Spleen (tissue), 13 donors: ENCODE measurements around the gene LRRC51. TPM values are rescaled to one million over a fixed set of nuclear protein-coding genes. Genes with fewer than 3 reads are reported as not detected.

Experiments used
- DNase-seq: peaks from one replicate; pipeline ENCODE4 v3.0.0-alpha.2; 2020
- H3K27ac ChIP-seq, 8 donors: fragments of 200-600 bp; sonication (generic) in 7 of 8; 1 replicate in 4 of 8; 2 replicates in 4 of 8; pipeline versions ENCODE4 v1.5.0 to v1.8.0; 2016 to 2021; ENCODE audit warnings: inconsistent platforms in 4 of 8, mild to moderate bottlenecking in 4 of 8, moderate library complexity in 1 of 8
- H3K27me3 ChIP-seq, 7 donors: fragments of 200-600 bp; sonication (generic) in 6 of 7; replicated peaks in 1 of 7; 1 replicate in 4 of 7; 2 replicates in 3 of 7; pipeline versions ENCODE4 v1.5.0 to v1.8.0; 2016 to 2021; ENCODE audit warnings: inconsistent platforms in 3 of 7, mild to moderate bottlenecking in 1 of 7
- H3K36me3 ChIP-seq, 6 donors: fragments of 200-600 bp; sonication (generic) in 5 of 6; 1 replicate in 4 of 6; 2 replicates in 2 of 6; pipeline versions ENCODE4 v1.5.0 to v1.8.0; 2016 to 2021; ENCODE audit warnings: inconsistent platforms in 2 of 6
- H3K4me1 ChIP-seq, 6 donors: fragments of 200-600 bp; sonication (generic) in 5 of 6; 1 replicate in 3 of 6; 2 replicates in 3 of 6; pipeline versions ENCODE4 v1.5.0 to v1.8.0; 2016 to 2021; ENCODE audit warnings: inconsistent platforms in 3 of 6
- H3K4me3 ChIP-seq, 8 donors: fragments of 200-600 bp; sonication (generic) in 7 of 8; 1 replicate in 4 of 8; 2 replicates in 4 of 8; pipeline versions ENCODE4 v1.5.0 to v1.8.0; 2016 to 2021; ENCODE audit warnings: inconsistent platforms in 4 of 8, mild to moderate bottlenecking in 4 of 8, moderate library complexity in 2 of 8
- H3K9me3 ChIP-seq, 8 donors: fragments of 200-600 bp; sonication (generic) in 7 of 8; 1 replicate in 4 of 8; 2 replicates in 4 of 8; pipeline versions ENCODE4 v1.5.0 to v1.8.0; 2016 to 2021; ENCODE audit warnings: inconsistent platforms in 4 of 8
- CTCF ChIP-seq, 11 experiments: fragments of 200-600 bp in 7 of 11; fragments of 450-650 bp in 4 of 11; sonication (generic) in 4 of 11; IDR thresholded peaks in 8 of 11; conservative IDR thresholded peaks in 3 of 11; 1 replicate in 7 of 11; 2 replicates in 4 of 11; pipeline versions ENCODE4 v1.4.0 to v1.8.0; 2016 to 2021; ENCODE audit warnings: antibody characterized with exemption in 11 of 11, inconsistent platforms in 4 of 11, mild to moderate bottlenecking in 1 of 11
- POLR2A ChIP-seq, 3 donors: fragments of 450-650 bp; IDR thresholded peaks; one replicate each; pipeline ENCODE4 v1.5.1; 2017; ENCODE audit warnings: antibody characterized with exemption in 3 of 3, mild to moderate bottlenecking in 1 of 3
- POLR2AphosphoS5 ChIP-seq, 3 donors: sonication (generic); formaldehyde crosslinking; IDR thresholded peaks; one replicate each; pipeline ENCODE4 v1.5.1; 2017; ENCODE audit warnings: antibody characterized with exemption in 3 of 3
- WGBS, 5 donors: extraction: QIAGEN DNeasy Blood & Tissue Kit in 3 of 5; methylation state at CpG; one replicate each; pipeline versions ENCODE4 v1.1.5 to v1.1.7; 2013 to 2018; 5-methylcytosine and 5-hydroxymethylcytosine counted together
- intact Hi-C: fragments of 100-400 bp; cut with DNase I; formaldehyde crosslinking; loops from one replicate; pipeline ENCODE4 v1.15.0; 2023; ENCODE audit warnings: low total_unique reads
- long read RNA-seq, 2 donors: transcript quantifications; one replicate each; lab custom pipeline, GENCODE V29; 2026
- polyA plus RNA-seq, 3 donors: library from polyadenylated mRNA; stranded (reverse); fragments of 200-250 nt; gene quantifications; one replicate each; pipeline ENCODE4 v1.2.1, GENCODE V29; 2013
- total RNA-seq, 7 donors: library from RNA; depleted of rRNA in 3 of 7; stranded (reverse); fragments of >200 nt in 3 of 7; fragmentation: NEBNext Ultra II Directional in 4 of 7; extraction: Animal tissue kit (Norgen Biotek cat#: 25700) in 4 of 7; gene quantifications; one replicate each; pipeline versions ENCODE4 v1.1.0 to v1.2.1, GENCODE V29; 2016 to 2021
- donor health status: healthy with polysubstance abuse.
- donor health status: DM: no; HTN: no; CAD: no; lungs with moderate emphysema.
- donor health status: DM: no; HTN: no; CAD: no.
- donor health status: Bipolar disorder and iron deficiency.
- donor health status: healthy.
- donor health status: DM: no; HTN: no; CAD: no.
- donor health status: DM: yes; HTN: yes; CAD: no.

LRRC51 gene, protein sequence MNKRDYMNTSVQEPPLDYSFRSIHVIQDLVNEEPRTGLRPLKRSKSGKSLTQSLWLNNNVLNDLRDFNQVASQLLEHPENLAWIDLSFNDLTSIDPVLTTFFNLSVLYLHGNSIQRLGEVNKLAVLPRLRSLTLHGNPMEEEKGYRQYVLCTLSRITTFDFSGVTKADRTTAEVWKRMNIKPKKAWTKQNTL
- total RNA-seq (10 to 100 TPM in 1 of 7 donors, 1 to 10 TPM in 6; 3.3 to 10.0 (median 5.0) TPM), polyA plus RNA-seq (1 to 10 TPM; 2.0 to 2.4 (median 2.2) TPM)
- long read RNA-seq, donor 1, partial matches to known transcripts = 0 of 1 reads
- long read RNA-seq, donor 1, other reads (novel, unspliced or antisense) = 0 of 1 reads
- long read RNA-seq, donor 2, partial matches to known transcripts = 0 of 1 reads
- long read RNA-seq, donor 2, other reads (novel, unspliced or antisense) = 0 of 1 reads

DNA sequence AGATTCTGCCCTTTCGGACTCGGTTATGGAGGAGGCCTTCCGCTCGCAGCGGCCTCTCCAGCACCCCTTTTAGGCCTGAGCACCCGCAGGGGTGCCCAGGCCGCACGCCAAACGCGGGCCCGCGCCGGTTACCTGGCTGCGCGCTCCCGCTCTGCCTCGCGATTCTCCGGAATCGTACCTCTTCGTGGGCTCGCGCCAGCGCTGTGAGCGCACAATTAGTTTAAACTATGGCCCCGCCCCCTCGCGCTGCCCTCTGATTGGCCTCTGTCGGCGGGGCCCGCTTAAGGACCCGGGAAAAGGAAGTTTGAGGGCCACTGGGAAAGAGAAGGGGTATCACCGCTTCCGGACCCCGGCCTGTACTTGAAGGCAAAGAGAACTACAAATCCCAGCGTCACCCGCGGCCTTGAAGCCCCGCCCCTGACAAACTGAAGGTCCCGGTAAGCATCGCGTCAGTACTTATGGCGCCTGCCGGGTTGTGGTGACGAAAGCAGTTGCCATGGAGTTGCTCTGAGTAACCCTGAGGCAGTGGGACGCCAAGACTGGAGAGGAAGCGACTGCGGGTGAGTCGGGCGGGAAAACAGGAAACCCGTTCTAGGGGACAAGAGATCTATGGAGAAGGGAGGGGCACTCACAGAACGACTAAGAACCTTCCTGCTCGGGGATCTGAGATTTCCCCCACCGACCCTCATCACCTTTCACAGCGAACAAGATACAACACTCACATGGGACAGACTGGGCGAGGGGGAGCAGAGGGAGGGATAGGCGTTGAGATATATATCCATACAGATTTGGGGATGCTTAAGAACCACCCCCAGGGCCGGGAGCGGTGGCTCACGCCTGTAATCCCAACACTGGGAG lies at the start of gene LRRC51, which contains the start of gene NUMA1:
Gene LRRC51 (plus strand): TSS at position 525 of the 858 bp plus-strand sequence. CDS start 8,234 bp downstream, outside the sequence.
Gene NUMA1 (minus strand): TSS at position 217 of the 858 bp plus-strand sequence. CDS start 44,599 bp downstream, outside the sequence.
- Histone ChIP-seq H3K4me3 (peak within 1 kb of the TSS; percentile 56 to 86 (median 77)), H3K27ac (peak within 1 kb of the TSS; percentile 77 to 95 (median 91)), H3K4me1 (peaks cover 7 to 69% (median 36%) of the 10 kb centered on the region in 6 donors), H3K9me3 (no peaks in the 10 kb centered on the region), H3K36me3 (peaks cover 0 to 11% (median 3%) of the 10 kb centered on the region in 6 donors), H3K27me3 (no peaks in the 10 kb centered on the region)
- TF ChIP-seq POLR2A (IDR thresholded peaks at IDR 0.05) (peak in 1 of 3 donors; percentile 50), CTCF (IDR thresholded peaks at IDR 0.05 in 8 of 11, conservative IDR thresholded peaks at IDR 0.05 in 3 of 11) (peak in 1 of 11 experiments; percentile 34), POLR2AphosphoS5 (IDR thresholded peaks at IDR 0.05) (peak; percentile 86 to 89 (median 87))
- peak; percentile 99 for DNase-seq
- intact Hi-C loops = no loop called here
- WGBS, 5 donors = 1 to 2% (median 1%) methylated on average over 53 to 60 of the region's 60 CpGs

GRCh38 chr11:72036687-72037086 lies 44.0 kb upstream of the LRRC51 start:
- H3K36me3 ChIP-seq = peaks cover 0 to 57% (median 33%) of the 10 kb centered on the region in 6 donors
- H3K4me1 ChIP-seq = peaks cover 32 to 96% (median 68%) of the 10 kb centered on the region in 6 donors
- WGBS, 5 donors = 47 to 67% (median 63%) methylated on average over 3 of the region's 3 CpGs
- H3K4me3 ChIP-seq = no peak overlapping the region
- peak overlapping the region in 3 of 8 donors; percentile 1 to 34 (median 26) for H3K27ac ChIP-seq
- TF ChIP-seq POLR2AphosphoS5 (IDR thresholded peaks at IDR 0.05) (no peak), POLR2A (IDR thresholded peaks at IDR 0.05) (no peak), CTCF (IDR thresholded peaks at IDR 0.05 in 8 of 11, conservative IDR thresholded peaks at IDR 0.05 in 3 of 11) (no peak)
- H3K9me3 ChIP-seq = no peaks in the 10 kb centered on the region
- no peak for DNase-seq
- intact Hi-C loops = no loop called here
- no peaks in the 10 kb centered on the region for H3K27me3 ChIP-seq

GRCh38 chr11:72037554-72038311 lies 42.9 kb upstream of the LRRC51 start:
- H3K4me3 ChIP-seq = peak overlapping the region in 3 of 8 donors; percentile 64 to 88 (median 64)
- intact Hi-C loops = no loop called here

GRCh38 chr11:72038491-72038890 lies 42.2 kb upstream of the LRRC51 start:
- Histone ChIP-seq H3K4me3 (peak overlapping the region in 6 of 8 donors; percentile 55 to 88 (median 68)), H3K36me3 (peaks cover 0 to 39% (median 25%) of the 10 kb centered on the region in 6 donors), H3K27me3 (no peaks in the 10 kb centered on the region), H3K4me1 (peaks cover 46 to 96% (median 73%) of the 10 kb centered on the region in 6 donors), H3K9me3 (no peaks in the 10 kb centered on the region), H3K27ac (peak overlapping the region; percentile 49 to 98 (median 94))
- DNase-seq = no peak
- TF ChIP-seq CTCF (IDR thresholded peaks at IDR 0.05 in 8 of 11, conservative IDR thresholded peaks at IDR 0.05 in 3 of 11) (no peak), POLR2AphosphoS5 (IDR thresholded peaks at IDR 0.05) (peak in 2 of 3 donors; percentile 32 to 35)
- intact Hi-C loops = no loop called here
- 43 to 59% (median 50%) methylated on average over 1 to 2 of the region's 2 CpGs for WGBS, 5 donors

More at GRCh38 chr11:72037554-72038311, 42.9 kb upstream of the LRRC51 start:
- no peak for DNase-seq
- Histone ChIP-seq H3K4me1 (peaks cover 42 to 96% (median 72%) of the 10 kb centered on the region in 6 donors), H3K27ac (peak overlapping the region; percentile 49 to 98 (median 94)), H3K27me3 (no peaks in the 10 kb centered on the region), H3K9me3 (no peaks in the 10 kb centered on the region), H3K36me3 (peaks cover 0 to 47% (median 27%) of the 10 kb centered on the region in 6 donors)
- WGBS, 5 donors = 39 to 71% (median 64%) methylated on average over 4 of the region's 4 CpGs
- TF ChIP-seq POLR2AphosphoS5 (IDR thresholded peaks at IDR 0.05) = no peak
